G401 (cell line): ENCODE results near the gene ZNF407. TPM values are rescaled to one million over a fixed set of nuclear protein-coding genes. Genes with fewer than 3 reads are reported as not detected.
"Not testable (repeated sequence)": the region's sequence is repeated elsewhere in the genome, so short reads cannot be mapped to it uniquely, and the experiment has no call there.

ENCODE experiments used
- DNase-seq: peaks from one replicate; pipeline ENCODE4 v3.0.0-alpha.2; 2015; ENCODE audit warnings: low spot score
- in situ Hi-C: cut with HindIII; loops from 2 replicates; pipeline ENCODE4 v1.10.0; 2016; ENCODE audit warnings: low sequenced_read_pairs, mixed read lengths
- total RNA-seq: library from RNA; depleted of rRNA; stranded (reverse); fragments of >200 nt; shearing (Covaris generic); gene quantifications from 2 replicates; pipeline ENCODE4 v1.2.3, GENCODE V29; 2014

Gene ZNF407
- total RNA-seq, 1 experiment from 2014 or later = 12.6 TPM

DNA sequence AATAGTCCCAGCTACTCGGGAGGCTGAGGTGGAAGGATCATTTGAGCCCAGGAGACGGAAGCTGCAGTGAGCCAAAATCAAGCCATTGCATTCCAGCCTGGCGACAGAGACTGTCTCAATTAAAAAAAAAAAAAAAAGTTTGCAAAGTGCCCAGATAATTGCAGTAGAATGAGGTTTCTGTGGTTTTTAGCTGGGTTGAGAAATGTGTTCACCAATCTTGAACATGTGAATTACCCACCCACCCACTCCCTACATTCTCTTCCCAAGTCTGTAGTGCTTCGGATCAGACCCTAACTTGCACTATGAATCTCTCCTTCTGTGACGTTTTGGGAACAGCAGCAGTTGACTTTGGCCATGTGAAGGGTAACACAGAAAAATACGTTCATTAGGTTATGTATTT is 363.9 kb downstream of the ZNF407 start:
- DNase-seq = no peak
- in situ Hi-C loops = no loop called here

DNA sequence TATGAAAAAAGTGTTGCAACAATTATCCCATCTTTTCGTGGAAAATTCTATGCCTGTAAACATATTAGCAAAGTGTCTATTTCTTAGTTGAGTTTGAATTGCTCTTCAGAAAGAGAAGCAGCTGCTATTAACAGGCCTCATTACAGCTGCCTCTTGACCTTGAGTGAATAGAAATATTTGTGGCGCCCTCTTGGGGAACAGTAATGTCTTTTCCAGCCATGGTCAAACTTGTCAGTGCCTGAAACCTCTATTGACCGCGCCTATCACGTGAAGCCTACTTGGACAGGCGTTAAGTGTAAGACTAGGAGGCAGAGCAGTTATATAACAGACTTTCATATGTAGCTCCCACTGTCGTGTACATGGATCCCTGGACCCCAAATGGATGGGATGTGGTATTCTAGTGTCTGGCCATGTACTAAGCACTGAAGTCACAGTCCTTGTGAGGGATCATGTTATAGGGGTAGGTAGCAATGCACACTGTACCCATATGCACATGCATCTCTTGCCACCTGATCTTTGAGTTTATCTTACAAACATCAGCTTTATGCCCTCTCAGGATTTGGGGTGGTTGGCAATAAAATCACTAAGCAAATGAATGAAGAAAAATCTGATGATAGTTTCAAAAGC is 366.3 kb downstream of the ZNF407 start:
- DNase-seq = peak; percentile 5
- in situ Hi-C loops = no loop called here

DNA sequence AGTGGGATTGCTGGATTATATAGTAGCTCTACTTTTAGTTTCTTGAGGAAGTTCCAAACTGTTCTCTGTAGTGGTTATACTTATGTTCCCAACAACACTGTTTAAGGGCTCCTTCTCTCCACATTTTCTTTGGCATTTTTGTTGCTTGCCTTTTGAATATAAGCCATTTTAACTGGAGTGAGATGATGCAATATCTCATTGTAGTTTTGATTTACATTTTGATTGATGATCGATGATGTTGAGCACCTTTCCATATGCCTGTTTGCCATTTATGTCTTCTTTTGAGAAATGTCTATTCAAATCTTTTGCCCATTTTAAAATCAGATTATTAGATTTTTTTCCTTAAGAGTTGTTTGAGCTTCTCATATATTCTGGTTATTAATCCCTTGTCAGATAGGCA is 368.0 kb downstream of the ZNF407 start:
- in situ Hi-C loops = no loop called here
- DNase-seq = no peak

DNA sequence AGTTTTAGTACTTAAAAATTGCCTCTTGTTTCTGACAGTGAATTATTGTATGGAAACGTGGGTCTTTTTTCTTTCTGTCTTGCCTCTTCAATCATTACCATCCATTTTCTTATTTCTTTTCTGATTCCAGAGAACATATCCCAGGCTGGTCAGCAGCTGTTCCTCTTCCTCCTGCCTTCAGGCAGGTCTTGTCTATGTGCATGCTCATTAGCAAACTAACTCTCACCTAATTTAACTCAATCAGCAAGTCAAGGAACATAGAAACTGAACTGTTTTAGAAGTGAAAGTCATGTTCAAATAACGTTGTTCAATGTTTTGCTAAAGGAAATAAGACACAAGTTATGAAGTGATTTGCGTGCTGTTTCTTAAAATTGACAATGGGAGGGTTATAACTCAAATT is 369.8 kb downstream of the ZNF407 start:
- DNase-seq = no peak
- in situ Hi-C loops = no loop called here

DNA sequence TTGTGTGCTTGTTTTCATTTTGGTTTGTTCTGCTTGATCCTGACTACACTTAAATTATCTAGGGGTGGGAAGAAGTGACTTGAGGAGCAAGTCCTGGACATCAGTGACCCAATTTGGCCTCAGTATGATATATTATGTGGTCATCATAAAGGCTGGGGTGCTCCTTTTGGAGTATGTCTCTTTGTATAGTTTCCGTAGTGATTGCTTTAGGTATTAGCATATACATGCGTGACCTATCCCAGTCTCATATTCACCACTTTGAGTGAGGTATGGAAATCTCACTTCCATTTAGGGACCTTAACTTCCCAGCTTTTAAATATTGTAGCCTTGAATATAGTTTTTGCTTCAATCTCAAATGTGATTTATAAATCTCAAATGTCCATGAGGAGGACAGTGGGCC is 370.3 kb downstream of the ZNF407 start:
- in situ Hi-C loops = no loop called here
- DNase-seq = no peak

DNA sequence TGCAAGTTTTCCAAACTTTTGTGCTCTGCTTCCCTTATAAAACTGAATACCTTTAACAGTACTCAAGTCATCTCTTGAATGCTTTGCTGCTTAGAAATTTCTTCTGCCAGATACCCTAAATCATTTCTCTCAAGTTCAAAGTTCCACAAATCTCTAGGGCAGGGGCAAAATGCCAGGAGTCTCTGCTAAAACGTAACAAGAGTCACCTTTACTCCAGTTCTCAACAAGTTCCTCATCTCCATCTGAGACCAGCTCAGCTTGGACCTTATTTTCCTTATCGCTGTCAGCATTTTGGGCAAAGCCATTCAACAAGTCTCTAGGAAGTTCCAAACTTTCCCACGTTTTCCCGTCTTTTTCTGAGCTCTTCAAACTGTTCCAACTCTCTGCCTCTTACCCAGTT is 373.7 kb downstream of the ZNF407 start:
- in situ Hi-C loops, DNase-seq: not testable (repeated sequence)

DNA sequence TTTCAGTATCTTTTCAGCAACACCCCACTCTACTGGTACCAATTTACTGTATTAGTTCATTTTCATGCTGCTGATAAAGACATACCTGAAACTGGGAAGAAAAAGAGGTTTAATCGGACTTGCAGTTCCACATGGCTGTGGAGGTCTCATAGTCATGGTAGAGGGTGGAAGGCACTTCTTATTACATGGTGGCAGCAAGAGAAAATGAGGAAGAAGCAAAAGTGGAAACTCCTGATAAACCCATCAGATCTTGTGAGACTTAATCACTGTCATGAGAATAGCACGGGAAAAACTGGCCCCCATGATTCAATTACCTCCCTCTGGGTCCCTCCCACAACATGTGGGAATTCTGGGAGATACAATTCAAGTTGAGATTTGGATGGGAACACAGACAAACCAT is 374.1 kb downstream of the ZNF407 start:
- DNase-seq, in situ Hi-C loops: not testable (repeated sequence)

DNA sequence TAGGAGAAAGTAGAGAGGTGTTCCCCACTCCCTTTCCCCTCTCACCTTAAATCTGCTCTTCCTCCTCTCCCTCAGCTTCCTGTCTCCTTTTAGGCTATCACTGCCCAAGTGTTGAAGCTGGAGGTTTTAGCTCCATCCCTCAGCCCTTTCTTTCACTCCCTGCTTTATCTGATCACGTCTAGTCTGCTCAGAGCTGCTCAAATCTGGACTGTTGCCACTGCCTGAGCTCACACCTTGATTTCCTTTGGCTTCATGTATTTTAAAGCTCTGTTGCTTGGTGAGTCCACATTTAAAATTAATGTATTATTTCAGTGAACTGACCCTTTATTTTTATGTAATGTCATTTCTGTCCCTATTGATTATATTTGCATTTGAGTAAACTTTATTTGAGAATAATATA is 374.7 kb downstream of the ZNF407 start:
- no peak for DNase-seq
- in situ Hi-C loops = no loop called here

DNA sequence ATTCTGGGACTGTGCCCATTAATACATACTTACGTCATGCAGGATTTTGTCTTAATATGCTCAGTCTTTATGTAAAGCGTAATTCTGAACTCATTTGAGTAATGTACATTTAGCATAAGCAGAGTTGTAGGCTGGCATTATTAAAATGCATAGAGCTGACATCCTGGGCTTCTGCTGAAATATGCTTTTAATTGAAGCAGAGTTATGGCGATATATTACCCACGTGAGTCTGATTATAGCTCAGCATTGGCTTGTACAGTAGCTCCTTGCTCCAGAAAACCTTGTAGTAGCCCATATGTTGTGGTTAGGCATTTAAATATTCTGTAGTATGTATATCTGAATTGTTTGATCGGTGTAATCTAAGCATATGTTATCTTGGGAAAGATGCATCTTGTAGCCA is 377.3 kb downstream of the ZNF407 start:
- DNase-seq = no peak
- in situ Hi-C loops = no loop called here

DNA sequence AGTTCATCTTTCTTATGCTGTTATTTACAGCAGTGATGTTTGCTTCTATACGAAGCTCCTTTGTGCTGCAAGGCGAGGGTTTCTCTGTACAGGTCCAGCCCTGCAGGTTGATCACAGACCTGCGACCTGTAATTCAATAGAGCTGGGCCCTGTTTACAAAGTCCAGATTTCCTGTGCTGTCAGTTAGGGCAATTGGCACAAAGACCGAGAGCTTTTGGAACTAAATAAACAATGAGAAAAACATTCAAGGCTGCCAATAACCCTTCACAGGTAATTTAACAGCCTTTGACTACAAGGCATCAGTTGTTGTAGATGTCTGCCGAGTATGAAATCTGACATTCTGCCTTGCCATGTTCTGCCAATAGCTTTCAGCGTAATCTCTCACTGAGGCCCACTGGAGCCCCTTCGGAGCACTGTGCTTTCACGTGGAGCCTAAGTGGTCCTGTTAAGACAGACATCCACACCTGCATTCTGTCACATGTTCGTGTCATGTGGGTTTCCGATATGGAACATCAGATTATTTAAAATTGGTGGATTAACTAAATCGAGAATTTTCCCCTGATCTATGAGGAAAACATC is 378.8 kb downstream of the ZNF407 start:
- in situ Hi-C loops = no loop called here
- DNase-seq = peak; percentile 60

DNA sequence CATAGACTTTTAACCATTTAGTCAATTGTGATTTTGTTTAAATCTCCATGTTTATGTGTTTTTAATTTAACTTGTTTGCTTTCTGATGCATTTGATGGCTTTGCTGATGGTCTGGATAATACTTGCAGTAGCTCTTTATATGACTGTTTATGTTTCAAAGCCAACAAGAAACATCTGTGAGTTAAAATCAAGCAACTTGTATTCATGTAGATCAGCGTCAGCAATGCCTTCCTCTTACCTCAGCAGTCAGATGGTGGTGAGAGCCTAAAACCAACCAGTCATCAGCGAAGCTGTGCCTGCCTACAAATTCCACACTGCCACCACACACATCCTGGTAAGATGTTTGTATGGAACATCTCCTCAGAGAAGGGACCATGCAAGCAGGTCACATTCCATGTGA is 379.4 kb downstream of the ZNF407 start:
- DNase-seq = peak; percentile 10
- in situ Hi-C loops = no loop called here

DNA sequence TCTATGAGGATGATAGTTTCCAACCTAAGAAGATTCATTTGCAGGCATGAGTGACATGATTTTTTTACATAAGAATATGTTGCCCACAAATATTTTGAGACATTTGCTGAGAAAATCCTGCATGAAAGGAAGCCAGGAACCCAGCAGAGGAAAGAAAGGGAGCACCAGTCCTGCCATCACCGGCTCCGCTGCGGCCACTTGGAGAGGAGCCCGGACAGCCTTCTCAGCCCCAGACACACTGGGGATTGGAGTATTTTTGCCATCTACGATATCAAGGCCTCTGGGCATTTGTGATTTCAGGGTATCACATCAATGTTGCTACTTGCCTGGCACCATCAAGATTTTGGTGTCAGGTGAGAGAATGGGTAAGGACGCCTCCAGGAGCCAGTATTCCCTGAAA is 383.0 kb downstream of the ZNF407 start:
- in situ Hi-C loops = no loop called here
- peak; percentile 81 for DNase-seq

DNA sequence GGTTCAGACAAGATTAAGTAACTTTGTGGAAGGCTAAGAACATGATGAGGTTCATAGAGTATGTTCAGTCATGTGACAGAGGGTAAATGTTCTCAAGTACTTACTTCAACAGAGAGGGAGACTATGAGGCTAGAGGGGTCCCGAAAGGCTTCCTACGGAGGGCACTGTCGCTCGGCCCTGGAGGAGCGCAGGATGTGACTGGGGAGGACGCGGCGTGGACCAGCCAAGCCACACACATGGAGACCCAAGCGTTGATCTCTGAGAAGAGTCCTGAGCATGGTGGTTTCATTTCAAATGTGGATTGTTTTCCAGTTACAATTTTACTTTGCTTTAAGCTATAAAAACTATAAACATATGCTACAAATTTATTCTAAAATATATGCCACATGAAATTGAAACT is 383.8 kb downstream of the ZNF407 start:
- in situ Hi-C loops = no loop called here
- no peak for DNase-seq

DNA sequence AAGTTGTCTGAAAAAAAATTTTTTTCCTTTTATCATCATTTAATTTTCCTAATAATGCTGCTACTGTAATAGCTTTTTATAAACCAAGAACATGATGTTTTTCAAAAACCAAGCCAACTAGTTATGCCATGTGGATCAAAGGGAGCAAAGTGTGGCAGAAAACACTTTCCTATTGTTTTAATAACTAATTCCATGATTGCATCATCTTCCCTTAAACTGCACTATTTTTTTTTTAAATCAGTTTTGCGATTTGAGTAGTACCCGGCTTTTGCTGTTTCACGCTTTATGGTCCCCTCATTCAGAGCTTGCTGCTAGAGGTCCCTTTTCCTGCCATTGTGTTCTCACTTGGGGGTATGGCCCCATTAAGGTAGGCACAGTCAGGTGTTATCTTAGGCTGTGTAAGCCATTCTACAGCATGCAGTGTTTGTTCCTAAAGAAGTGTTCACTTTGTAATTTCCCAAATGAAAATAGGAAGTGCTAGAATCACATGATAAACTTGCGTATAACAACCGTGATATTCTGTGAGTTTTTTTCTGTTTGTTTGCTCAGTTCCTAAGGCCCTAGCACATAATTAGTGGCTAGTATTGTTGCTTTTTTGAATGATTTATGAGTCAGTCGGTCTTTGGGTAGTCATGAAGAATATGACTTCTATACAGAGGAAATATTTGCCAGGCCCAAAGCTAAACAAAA is 385.4 kb downstream of the ZNF407 start:
- in situ Hi-C loops = no loop called here
- no peak for DNase-seq

DNA sequence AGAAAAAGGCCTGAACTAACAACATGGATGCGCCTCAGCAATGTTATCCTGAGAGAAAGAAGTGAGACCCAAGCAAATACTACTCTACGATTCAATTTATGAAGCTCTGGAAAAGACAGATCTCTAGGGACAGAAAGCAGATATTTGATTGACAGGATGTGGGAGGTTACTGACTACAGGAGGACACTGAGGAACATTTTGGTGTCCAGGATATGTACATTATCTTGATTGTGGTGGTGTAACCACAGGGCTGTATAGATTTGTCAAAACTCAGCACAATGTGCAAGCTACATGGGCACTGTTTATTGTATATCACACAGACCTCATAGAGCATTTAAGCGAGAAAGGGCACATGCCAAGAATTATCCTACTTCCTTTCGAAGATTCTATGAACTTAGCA is 391.5 kb downstream of the ZNF407 start:
- DNase-seq = no peak

DNA sequence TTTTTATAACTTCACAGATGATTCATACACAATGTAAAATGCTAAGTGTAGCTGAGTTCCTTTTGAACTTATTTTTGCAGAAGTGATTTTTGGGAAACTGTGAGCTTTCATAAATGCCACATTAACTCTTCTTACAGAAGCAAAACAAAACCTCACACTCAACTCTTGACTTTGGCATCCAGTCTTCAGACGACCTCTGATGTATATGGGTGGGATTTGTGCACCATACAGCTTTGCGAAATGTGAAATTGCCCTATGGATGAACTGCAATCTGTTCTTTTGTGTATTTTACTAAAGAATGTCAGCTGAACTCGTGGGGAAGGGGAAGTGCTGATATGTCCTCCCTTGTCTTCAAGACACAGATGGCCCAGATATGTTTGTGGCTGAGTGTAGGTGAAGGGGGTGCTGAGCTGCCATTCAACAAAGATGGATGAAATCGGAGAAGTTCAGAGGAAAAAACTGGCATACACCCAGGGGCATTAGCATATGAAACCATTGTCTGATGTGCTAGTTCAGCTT is 393.0 kb downstream of the ZNF407 start:
- in situ Hi-C loops = no loop called here
- DNase-seq = no peak

More for the DNA sequence above, 391.5 kb downstream of the ZNF407 start:
- in situ Hi-C loops = no loop called here

DNA sequence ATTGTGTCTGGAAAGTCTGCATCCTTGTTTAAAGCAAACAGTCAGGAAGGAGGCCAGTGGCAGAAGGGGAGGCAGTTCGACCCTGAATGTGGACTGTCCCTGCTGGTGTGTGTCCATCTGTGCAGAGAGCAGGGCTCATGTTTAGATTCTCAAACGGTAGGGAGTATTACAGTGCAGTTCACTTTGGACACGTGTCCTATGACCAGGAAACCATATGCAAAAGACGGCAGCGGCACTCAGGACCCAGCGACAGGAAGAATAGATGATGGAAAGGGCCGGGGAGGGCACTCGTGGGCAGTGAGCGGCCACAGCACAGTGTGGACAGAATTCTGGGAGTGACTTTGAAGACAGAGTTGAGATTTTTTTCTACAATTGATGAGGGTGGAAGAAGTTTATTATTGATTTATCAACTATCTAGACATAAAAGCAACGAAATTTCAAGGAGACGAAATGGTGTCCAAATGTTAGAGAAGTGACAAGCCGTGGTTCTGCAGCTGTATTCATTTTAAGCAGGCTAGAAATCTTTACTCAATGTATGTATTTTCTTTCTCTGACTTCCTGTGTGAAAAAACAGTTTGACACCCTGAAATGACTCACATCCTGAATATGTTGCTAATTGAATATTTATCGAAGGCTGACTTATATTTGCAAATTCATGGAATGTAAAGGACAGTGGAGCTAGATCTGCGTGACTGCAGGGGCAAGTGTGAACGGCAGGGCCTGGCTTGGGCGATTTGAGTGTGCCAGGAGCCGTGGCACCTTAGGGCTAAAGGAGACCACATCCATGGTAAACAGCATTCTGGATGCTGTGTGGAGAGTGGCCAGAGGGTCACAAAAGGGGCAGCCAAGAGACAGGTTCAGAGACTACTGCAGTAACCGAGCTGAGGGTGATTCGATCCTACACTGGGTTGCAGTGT is 397.1 kb downstream of the ZNF407 start:
- in situ Hi-C loops = no loop called here
- DNase-seq = no peak

DNA sequence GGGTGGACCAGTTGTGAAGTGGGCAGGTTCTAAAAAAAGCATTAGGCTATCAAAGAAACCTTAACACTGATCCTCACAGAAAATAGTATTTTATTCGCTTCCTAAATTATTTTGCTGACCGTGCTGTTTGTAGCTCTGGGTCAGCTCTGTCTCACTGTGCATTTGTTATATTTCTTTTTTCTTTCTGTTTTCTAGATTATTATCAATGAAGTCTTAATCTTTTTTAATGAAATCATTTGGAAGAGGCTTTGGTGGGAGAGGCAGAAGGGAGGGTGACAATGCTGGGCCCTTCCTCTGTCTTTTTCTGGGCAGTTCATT is 397.7 kb downstream of the ZNF407 start:
- in situ Hi-C loops = no loop called here
- no peak for DNase-seq

DNA sequence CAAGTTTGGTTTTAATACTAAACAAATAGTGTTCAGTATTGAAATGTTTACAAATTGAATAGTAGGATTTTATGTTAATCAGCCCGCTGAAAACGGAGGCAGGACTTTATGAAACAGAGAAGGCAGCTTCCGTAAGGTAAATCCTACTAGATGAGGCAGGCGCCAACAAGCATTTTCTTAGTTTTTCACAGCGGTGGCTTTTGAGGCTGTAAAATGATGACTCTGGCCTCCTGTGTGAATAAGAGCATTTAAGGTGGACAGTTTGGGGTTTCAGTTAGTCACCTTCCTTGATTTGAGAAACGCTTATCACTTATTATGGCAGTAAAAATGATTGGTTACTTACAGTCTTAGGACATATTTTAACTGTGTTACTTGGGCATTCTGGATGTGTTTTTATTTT is 398.4 kb downstream of the ZNF407 start:
- in situ Hi-C loops = no loop called here

DNA sequence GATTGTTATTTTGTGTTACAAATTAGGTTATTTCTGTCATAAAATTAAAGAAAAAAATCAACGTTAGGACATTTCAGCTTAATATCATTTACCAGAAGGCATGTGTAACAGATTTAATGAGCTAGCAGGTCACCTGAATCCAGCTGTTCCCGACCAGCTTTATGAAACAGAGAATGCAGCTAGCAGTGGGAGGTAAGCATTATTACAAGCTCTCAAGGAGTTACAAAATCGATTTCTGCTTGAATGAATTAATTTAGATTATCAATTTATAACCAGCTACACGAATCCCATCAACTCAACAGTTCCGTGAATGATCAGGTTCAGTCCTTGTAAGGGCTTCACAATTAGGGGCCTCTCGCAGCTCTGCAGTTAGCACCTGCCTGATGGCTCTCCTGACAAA is 399.3 kb downstream of the ZNF407 start:
- in situ Hi-C loops = no loop called here

More for the DNA sequence above, 398.4 kb downstream of the ZNF407 start:
- no peak for DNase-seq

More for the DNA sequence above, 399.3 kb downstream of the ZNF407 start:
- no peak for DNase-seq
